ENCODE data around the gene TRAF2. TPM values are rescaled to one million over a fixed set of nuclear protein-coding genes. Genes with fewer than 3 reads are reported as not detected.

The TRAF2 gene
- total RNA-seq, 1 experiment from 2014 or later = 10.1 TPM

GRCh38 chr9:136949817-136950655, 63.7 kb downstream of the TRAF2 start:
- peak; percentile 73 for DNase-seq (ENCODE audit: low read depth)

- no peak for DNase-seq (ENCODE audit: low read depth)
Measured at GRCh38 chr9:136950656-136951276, 64.5 kb downstream of the TRAF2 start.

GRCh38 chr9:136951541-136952320, 65.4 kb downstream of the TRAF2 start, which contains the start of gene LCN12:
LCN12 (plus strand) TSS chr9:136952273; CDS start chr9:136952328, 55 bp downstream.
- DNase-seq (ENCODE audit: low read depth) = no peak

- DNase-seq (ENCODE audit: low read depth) = no peak
Measured at GRCh38 chr9:136952321-136952850, 66.1 kb downstream of the TRAF2 start.

GRCh38 chr9:136952876-136953770, 66.8 kb downstream of the TRAF2 start:
- DNase-seq (ENCODE audit: low read depth) = no peak

GRCh38 chr9:136953771-136954269, 67.5 kb downstream of the TRAF2 start:
- DNase-seq (ENCODE audit: low read depth) = no peak

- no peak for DNase-seq (ENCODE audit: low read depth)
Measured at GRCh38 chr9:136954270-136955083, 68.2 kb downstream of the TRAF2 start.

GRCh38 chr9:136955202-136955942, 69.1 kb downstream of the TRAF2 start:
- DNase-seq (ENCODE audit: low read depth) = no peak

- DNase-seq (ENCODE audit: low read depth) = no peak
Measured at GRCh38 chr9:136955943-136956335, 69.6 kb downstream of the TRAF2 start.

- DNase-seq (ENCODE audit: low read depth) = no peak
Measured at GRCh38 chr9:136956604-136957003, 70.3 kb downstream of the TRAF2 start.

GRCh38 chr9:136957461-136957860, 71.1 kb downstream of the TRAF2 start:
- DNase-seq (ENCODE audit: low read depth) = no peak

- no peak for DNase-seq (ENCODE audit: low read depth)
Measured at GRCh38 chr9:136957901-136958300, 71.6 kb downstream of the TRAF2 start.

- no peak for DNase-seq (ENCODE audit: low read depth)
Measured at GRCh38 chr9:136958473-136958872, 72.2 kb downstream of the TRAF2 start.

GRCh38 chr9:136958898-136959850, 72.9 kb downstream of the TRAF2 start:
- no peak for DNase-seq (ENCODE audit: low read depth)

GRCh38 chr9:136960212-136960937, 74.1 kb downstream of the TRAF2 start:
- DNase-seq (ENCODE audit: low read depth) = no peak

- DNase-seq (ENCODE audit: low read depth) = no peak
Measured at GRCh38 chr9:136960938-136961275, 74.6 kb downstream of the TRAF2 start.

- no peak for DNase-seq (ENCODE audit: low read depth)
Measured at GRCh38 chr9:136961279-136962065, 75.2 kb downstream of the TRAF2 start.

Measured in RPMI7951 (cell line).